H1 (cell line): ENCODE measurements around the gene LOC101059915.

Source experiments
- CBX5 ChIP-seq: fragments of 300-800, 300-1000 bp; sonication (generic); IDR thresholded peaks from 2 replicates; pipeline ENCODE4 v1.7.1; 2016; ENCODE audit warnings: antibody characterized with exemption, low read length, low read depth
- POU5F1 ChIP-seq: IDR thresholded peaks from 2 replicates; pipeline ENCODE4 v1.6.1; 2011; ENCODE audit warnings: low read depth, mild to moderate bottlenecking, low read length, moderate library complexity
- RBBP5 ChIP-seq: IDR thresholded peaks from 2 replicates; pipeline ENCODE4 v1.7.1; 2012; ENCODE audit warnings: low read depth, mild to moderate bottlenecking, inconsistent platforms, low read length, moderate library complexity, borderline replicate concordance
- SIN3A ChIP-seq, 2 experiments: IDR thresholded peaks in 1 of 2; conservative IDR thresholded peaks in 1 of 2; 2 replicates each; pipeline ENCODE4 v1.6.1; 2011 to 2012; ENCODE audit warnings: low read length in 2 of 2, improper control_type of control experiment in 1 of 2, low read depth in 1 of 2, mild to moderate bottlenecking in 1 of 2
- SRF ChIP-seq: IDR thresholded peaks from 2 replicates; pipeline ENCODE4 v1.6.1; 2011; ENCODE audit warnings: mild to moderate bottlenecking, low read depth, low read length, moderate library complexity

Gene LOC101059915

DNA sequence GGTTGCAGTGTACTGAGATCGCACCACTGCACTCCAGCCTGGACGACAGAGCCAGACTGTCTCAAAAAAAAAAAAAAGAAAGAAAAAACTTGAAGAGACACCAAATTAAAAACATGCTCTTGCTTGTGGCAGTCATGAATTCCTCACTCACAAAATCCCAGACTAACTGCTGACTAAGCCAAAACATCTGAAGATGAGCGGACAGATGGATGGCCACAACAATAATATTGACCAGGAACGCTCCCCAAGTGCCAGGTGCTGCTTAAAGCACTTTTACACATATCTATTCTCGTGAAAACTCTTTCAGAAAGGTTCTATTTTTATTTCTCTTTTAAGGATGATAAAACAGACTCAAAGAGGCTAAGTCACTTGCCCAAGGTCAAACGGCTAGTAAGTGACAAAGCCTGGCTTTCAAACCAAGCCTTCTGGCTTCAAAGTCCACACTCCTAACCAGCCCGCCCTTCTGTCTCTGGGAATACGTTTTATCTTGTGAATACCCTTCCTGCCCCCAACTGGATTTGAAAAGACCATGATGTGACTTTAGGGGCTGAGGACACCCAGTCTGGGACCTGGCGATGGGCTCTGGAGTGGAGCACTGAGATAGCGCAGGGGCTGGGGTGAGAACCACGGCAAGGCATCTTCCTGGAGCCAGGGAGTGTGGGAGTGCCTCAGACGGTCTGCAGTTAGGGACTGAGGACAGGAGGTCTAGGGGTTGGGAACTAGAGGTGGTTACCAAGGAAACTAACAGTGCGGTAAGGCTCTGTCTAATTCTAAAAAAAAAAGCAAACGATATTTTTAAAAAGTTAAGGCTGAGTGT, 39.5 kb upstream of the LOC101059915 start (continued):
- TF ChIP-seq POU5F1 (no peak), SIN3A (conservative IDR thresholded peaks at IDR 0.05 in 1 of 2, IDR thresholded peaks at IDR 0.05 in 1 of 2; ENCODE audit: low read depth in 1 of 2, low read length in 2 of 2) (no peak), CBX5 (no peak), RBBP5 (no peak), SRF (no peak)
- TF ChIP-seq, all 59 proteins: peak for 0
